Activated CD4-positive, alpha-beta T cell treated with anti-CD3 and anti-CD28 coated beads, Interleukin-2, Interleukin-6, amounts not matched to agents 100 ng/mL and 50 ng/mL, durations not matched to agents 16 hours and 8 hours (primary cell): Measurements from ENCODE around the gene C14orf180.

ENCODE experiments used
- DNase-seq: peaks from one replicate; pipeline ENCODE4 v3.0.0-alpha.2; 2020

The C14orf180 gene

GRCh38 chr14:104579507-104579906 lies at the start of gene C14orf180:
Gene C14orf180, plus strand, starts transcription at chr14:104579764. Its CDS starts 6,667 bp downstream, at chr14:104586431.
- no peak for DNase-seq

- DNase-seq: no peak
These were observed 48.9 kb upstream of the C14orf180 start for GRCh38 chr14:104530646-104531045.

GRCh38 chr14:104531421-104532190 lies 48.0 kb upstream of the C14orf180 start:
- no peak for DNase-seq

DNA sequence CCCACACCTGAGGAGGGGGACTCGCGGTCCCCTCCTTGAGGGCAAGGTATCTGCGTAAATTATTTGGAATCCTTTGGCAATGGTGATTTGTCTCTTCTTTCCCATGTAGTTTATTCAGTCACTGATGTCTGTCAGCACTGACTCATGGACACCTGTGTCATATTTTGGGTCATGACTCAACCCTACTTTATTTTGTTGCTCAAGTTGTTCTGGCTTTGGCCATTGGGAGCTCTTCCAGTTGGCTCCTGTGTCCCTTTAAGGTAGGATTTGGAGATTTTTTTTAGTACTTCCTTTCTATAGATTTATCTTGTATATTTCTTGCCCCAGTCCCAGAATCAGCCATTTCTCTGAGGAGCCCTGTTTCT lies 47.4 kb upstream of the C14orf180 start:
- DNase-seq: no peak

DNA sequence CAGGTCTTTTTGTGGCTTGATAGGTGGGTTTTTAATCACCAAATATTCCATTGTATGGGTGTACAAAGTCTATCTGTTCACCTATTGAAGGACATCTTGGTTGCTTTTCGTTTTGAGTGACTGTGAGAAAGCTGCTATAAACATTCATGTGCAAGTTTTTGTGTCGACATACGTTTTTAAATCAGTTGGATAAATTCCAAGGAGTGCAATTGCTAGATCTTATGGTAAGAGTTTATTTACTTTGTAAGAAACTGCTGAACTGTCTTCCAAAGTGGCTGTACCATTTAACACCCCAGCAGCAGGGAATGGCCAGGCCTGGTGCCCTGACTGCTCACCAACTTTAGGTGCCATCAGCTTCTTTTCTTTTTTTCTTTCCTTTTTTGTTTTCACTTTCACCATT lies 45.5 kb upstream of the C14orf180 start:
- DNase-seq: no peak

GRCh38 chr14:104536942-104537612 lies 42.5 kb upstream of the C14orf180 start:
- DNase-seq: no peak

- DNase-seq: no peak
These were observed 42.0 kb upstream of the C14orf180 start for GRCh38 chr14:104537613-104537988.

DNA sequence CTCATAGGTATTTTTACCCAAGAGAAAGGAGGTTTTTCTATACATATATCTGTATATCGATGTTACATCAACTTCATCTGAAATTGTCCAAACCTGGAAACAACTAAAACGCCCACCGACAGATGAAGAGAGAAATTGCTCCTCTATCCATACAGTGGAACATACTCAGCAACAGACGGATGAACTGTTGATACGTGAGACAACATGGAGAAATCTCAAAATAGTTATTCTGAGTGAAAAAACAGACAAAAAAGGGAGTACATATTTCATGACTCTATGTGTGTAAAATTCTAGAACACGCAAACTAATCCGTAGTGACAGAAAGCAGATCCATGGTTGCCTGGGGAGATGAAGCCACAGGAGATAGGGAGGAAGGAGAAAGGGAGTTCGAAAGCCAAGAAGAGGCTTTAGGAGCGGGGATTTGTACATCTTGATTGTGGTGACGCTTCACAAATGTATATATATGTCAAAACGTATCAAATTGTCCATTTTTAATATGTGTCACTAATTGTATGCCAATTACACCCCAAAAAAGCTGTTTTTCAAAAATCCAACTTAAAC lies 37.6 kb upstream of the C14orf180 start:
- no peak for DNase-seq

DNA sequence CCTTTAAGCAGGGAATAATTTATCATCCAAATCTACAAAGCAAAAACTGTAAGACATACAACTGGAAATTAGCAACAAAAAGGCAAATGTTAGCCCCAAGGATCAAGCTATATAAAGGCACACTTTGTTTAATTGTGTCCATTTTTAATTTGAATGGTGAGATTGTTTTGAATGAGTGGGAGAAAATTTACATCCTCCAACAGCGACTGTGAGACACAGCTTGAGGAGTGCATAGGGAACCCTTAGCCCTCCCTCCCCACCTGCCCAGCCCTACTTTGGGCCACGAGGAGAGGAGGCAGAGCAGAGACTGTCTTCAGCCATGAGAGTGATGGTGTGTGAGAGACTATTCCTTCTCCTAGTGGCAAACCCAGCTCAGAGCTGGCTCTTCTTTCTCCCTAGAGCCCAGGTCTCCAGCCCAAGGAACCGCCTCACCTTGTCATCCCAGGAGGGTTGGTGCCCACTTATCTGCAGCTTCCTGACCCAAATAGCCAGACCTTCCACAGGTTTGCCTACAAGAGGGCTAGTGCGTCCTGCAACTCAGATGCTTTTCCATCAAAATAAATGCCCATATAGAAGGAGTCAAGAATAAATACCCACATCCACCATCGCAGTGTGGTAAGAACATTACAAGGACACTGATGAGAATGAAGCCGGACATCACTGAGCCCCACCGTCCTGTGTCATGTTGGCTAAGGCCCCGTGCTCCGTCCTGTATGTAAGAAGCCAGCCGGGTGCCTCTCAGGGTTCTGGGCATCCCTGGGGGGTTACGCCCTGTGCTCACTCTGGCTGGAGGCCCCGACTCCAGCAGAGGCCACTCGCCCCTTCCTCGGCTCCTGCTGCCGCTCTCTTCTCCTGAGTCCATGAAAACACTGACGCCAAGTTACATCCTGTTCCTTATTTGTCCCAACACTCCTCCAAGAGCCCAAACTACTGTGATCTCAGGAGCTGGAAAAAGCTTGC lies 36.4 kb upstream of the C14orf180 start:
- DNase-seq: no peak

- DNase-seq: no peak
These were observed 35.1 kb upstream of the C14orf180 start for GRCh38 chr14:104544362-104544961.

DNA sequence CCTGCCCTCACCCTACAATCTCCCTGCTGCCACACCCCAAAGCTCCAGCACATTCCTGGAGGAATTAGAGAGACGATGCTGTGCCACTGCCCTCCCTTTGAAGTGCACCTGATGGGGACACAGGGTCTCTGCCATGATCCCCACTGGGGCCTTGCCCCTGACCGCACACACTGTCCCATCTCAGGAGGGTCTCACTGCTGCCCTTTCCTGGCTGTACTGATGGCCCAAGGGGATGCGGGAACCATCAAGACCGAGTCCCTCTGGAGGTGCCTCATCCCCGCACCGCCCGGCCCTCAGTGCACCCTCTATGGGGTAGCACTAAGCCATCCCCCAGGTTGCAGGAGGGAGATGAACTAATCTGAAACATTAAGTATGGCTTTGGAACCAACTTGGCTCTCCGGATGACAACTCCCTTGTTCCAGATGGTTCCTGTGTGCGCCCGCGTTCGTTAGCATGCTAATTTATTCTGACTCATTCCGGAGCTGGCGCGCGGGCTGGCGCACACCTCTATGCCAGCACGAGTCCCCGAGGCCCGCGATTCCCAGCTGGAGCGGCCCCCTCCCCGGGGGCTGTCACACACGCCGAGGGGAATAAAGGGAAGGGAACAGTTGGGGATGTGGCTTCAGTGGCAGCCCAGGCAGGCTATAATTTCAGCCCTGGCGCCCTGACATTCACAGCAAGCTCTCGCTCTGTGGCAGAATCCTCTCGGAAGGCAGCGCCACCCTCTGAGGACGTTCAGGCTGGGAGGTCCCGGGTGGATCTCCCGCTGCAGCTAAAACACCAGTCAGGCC lies 34.2 kb upstream of the C14orf180 start:
- DNase-seq: no peak

GRCh38 chr14:104545942-104546501 lies 33.5 kb upstream of the C14orf180 start:
- no peak for DNase-seq

GRCh38 chr14:104546591-104547309 lies 32.8 kb upstream of the C14orf180 start:
- DNase-seq: no peak

DNA sequence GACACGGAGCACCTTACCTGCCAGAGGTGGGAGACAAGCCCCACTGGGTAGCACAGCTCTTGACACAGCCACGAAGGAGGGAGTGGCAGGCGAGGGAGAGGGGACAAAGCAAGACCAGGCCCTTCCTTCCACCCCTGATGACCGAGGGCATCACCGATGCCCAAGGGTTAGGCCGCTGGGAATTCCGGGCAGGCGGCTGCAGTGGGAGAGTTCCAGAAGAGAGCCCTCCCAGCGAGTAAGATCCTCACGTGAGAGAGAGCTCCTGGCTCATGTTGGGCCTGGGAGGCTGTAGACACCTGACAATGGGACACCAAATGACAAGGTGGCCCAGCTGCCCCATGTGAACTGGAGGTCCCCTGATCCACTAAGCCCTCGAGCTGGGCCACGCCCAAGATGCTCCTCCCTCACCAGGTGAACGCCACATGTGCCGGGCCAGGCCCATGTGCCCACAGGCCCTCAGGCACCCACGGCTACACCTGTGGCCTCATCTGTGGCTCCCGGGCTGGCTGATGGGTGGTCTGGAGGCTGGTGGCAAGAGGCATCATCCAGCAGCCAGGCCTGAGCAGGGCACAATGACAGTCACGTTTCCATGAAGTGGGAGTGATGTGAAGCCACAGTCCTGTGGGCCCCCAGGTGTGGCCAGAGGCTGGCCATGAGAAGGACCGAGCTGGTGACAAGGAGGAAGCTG lies 32.1 kb upstream of the C14orf180 start:
- no peak for DNase-seq

GRCh38 chr14:104547998-104548700 lies 31.4 kb upstream of the C14orf180 start:
- DNase-seq: no peak

GRCh38 chr14:104548802-104549535 lies 30.6 kb upstream of the C14orf180 start:
- no peak for DNase-seq

- no peak for DNase-seq
These were observed 29.8 kb upstream of the C14orf180 start for GRCh38 chr14:104549536-104550339.

DNA sequence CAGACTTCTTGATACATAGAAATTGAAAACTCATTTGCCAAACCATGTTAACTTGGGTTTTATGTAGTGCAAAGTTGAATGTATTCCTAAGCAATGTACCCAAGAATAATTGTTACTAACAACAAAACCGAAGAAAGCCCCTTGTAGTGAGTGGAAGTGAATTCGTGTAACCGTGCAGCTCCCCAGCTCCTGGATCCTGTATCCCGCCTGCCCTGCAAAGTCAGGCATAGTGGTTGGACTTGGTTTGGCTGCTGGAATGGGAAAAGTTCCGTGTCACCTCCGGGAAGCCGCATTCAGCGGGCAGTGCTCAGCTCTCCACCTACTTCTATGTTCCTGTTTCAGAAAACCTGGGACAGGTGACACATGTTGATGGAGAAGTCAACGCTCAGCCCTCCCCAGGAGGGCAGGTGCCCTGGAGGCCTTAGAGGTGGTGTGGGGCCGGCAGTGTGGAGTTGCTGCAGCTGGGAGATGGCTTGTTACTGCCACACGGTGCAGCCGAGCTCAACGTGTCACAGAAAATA lies 29.2 kb upstream of the C14orf180 start:
- DNase-seq: no peak
